Keratinocyte (primary cell): ENCODE results near the gene RAD23B. TPM values are rescaled to one million over a fixed set of nuclear protein-coding genes. Genes with fewer than 3 reads are reported as not detected.
A peak's percentile ranks its signal among the peaks of the same experiment; 100 is the strongest.

ENCODE experiments used
- DNase-seq: peaks from one replicate; pipeline ENCODE4 v3.0.0-alpha.2; 2011; ENCODE audit warnings: low read depth, missing footprints, low spot score
- FAIRE-seq: peaks from 2 replicates; lab custom pipeline; 2011; peaks lifted over from hg19 to GRCh38; lab: Jason Lieb, UNC
- H2AFZ ChIP-seq: 2 replicates; pipeline ENCODE4 v1.6.0; 2012; ENCODE audit warnings: low read length, control low read depth, inconsistent platforms; ENCODE audit not compliant: control insufficient read depth
- H3K27ac ChIP-seq: 2 replicates; pipeline ENCODE4 v1.5.1; 2011; ENCODE audit warnings: low read length; ENCODE audit not compliant: control insufficient read depth, insufficient read depth
- H3K27me3 ChIP-seq: 3 replicates; pipeline ENCODE4 v1.6.0; 2011; ENCODE audit warnings: low read length; ENCODE audit not compliant: control insufficient read depth, insufficient read depth; ENCODE audit errors: extremely low read depth
- H3K36me3 ChIP-seq, 2 experiments: 2 replicates in 1 of 2; 3 replicates in 1 of 2; pipeline ENCODE4 v1.5.1; 2011; ENCODE audit warnings: low read length in 2 of 2, mild to moderate bottlenecking in 1 of 2; ENCODE audit not compliant: control insufficient read depth in 2 of 2, insufficient read depth in 2 of 2; ENCODE audit errors: extremely low read depth in 1 of 2
- H3K4me1 ChIP-seq: 3 replicates; pipeline ENCODE4 v1.5.1; 2011; ENCODE audit warnings: low read length; ENCODE audit not compliant: control insufficient read depth, insufficient read depth; ENCODE audit errors: extremely low read depth
- H3K4me2 ChIP-seq: 3 replicates; pipeline ENCODE4 v1.6.0; 2011; ENCODE audit warnings: low read depth, low read length; ENCODE audit not compliant: control insufficient read depth, insufficient read depth; ENCODE audit errors: extremely low read depth
- H3K4me3 ChIP-seq, 3 experiments: fragments of 200-600 bp in 1 of 3; sonication (generic) in 1 of 3; 2 replicates in 2 of 3; 3 replicates in 1 of 3; pipeline ENCODE4 v1.5.1; 2011 to 2016; ENCODE audit warnings: low read length in 3 of 3, mild to moderate bottlenecking in 3 of 3, control low read depth in 2 of 3, inconsistent platforms in 1 of 3, low read depth in 1 of 3, mixed read lengths in 1 of 3, mixed run types in 1 of 3, moderate library complexity in 1 of 3; ENCODE audit not compliant: control insufficient read depth in 2 of 3, insufficient read depth in 2 of 3; ENCODE audit errors: extremely low read depth in 1 of 3
- H3K79me2 ChIP-seq: 2 replicates; pipeline ENCODE4 v1.6.0; 2012; ENCODE audit warnings: low read length; ENCODE audit not compliant: control insufficient read depth, insufficient read depth
- H3K9ac ChIP-seq: 3 replicates; pipeline ENCODE4 v1.6.0; 2011; ENCODE audit warnings: low read length; ENCODE audit not compliant: control insufficient read depth, insufficient read depth; ENCODE audit errors: extremely low read depth
- H3K9me1 ChIP-seq: 3 replicates; pipeline ENCODE4 v1.6.0; 2011; ENCODE audit warnings: low read length; ENCODE audit not compliant: control insufficient read depth, insufficient read depth; ENCODE audit errors: extremely low read depth
- H3K9me3 ChIP-seq: 2 replicates; pipeline ENCODE4 v1.5.1; 2012; ENCODE audit warnings: low read depth, low read length; ENCODE audit not compliant: control insufficient read depth
- H4K20me1 ChIP-seq: 3 replicates; pipeline ENCODE4 v1.6.0; 2011; ENCODE audit warnings: low read length; ENCODE audit not compliant: control insufficient read depth, insufficient read depth; ENCODE audit errors: extremely low read depth
- CTCF ChIP-seq, 3 experiments: IDR thresholded peaks in 1 of 3; conservative IDR thresholded peaks in 1 of 3; optimal IDR thresholded peaks in 1 of 3; 2 replicates in 2 of 3; 3 replicates in 1 of 3; pipeline versions ENCODE3 to v1.5.1; 2011; ENCODE audit warnings: low read length in 3 of 3, mild to moderate bottlenecking in 3 of 3, moderate library complexity in 2 of 3, control low read depth in 1 of 3, inconsistent platforms in 1 of 3; ENCODE audit not compliant: insufficient read depth in 2 of 3; ENCODE audit errors: extremely low read depth in 1 of 3
- EZH2 ChIP-seq: IDR thresholded peaks from one replicate; pipeline ENCODE4 v1.6.1; 2012; ENCODE audit warnings: inconsistent platforms, mild to moderate bottlenecking, low read length, moderate library complexity
- dilution Hi-C: fragments of 300-500 bp; cut with MboI; formaldehyde crosslinking; loops from one replicate; pipeline ENCODE4 v1.7.0; 2020; ENCODE audit warnings: low sequenced_read_pairs; ENCODE audit not compliant: extremely low pct_ligation_motif_present
- polyA plus RNA-seq, 5 experiments: library from polyadenylated mRNA; depleted of rRNA in 3 of 5; stranded (reverse) in 3 of 5; stranded (forward) in 1 of 5; unstranded in 1 of 5; fragments of >200 nt; gene quantifications; 1 replicate in 1 of 5; 2 replicates in 3 of 5; 3 replicates in 1 of 5; pipeline versions ENCODE4 v1.2.1 to v1.2.3, GENCODE V29; 2011 to 2012; ENCODE audit warnings: missing spikeins in 2 of 5, low read depth in 1 of 5, low replicate concordance in 1 of 5

The RAD23B gene
- polyA plus RNA-seq, 1 donor (not counting 4 experiments of a cell fraction or from before 2014, with no cell fraction given): 168 TPM

- Histone ChIP-seq H3K4me3 (no peak overlapping the region), H3K27me3 (no peaks in the 10 kb centered on the region), H3K4me1 (no peaks in the 10 kb centered on the region), H3K9ac (no peak overlapping the region), H3K79me2 (peaks cover 88% of the 10 kb centered on the region), H3K9me3 (no peaks in the 10 kb centered on the region), H2AFZ (no peak overlapping the region), H3K4me2 (no peak overlapping the region), H4K20me1 (peaks cover 19% of the 10 kb centered on the region), H3K9me1 (no peaks in the 10 kb centered on the region), H3K27ac (no peak overlapping the region), H3K36me3 (peaks cover 15 to 28% of the 10 kb centered on the region in 2 experiments)
- dilution Hi-C loops: loop anchor here (25.0 kb wide), 1 partner anchor 94 kb away; no protein-coding TSS in a partner anchor
- FAIRE-seq: no peak
- no peak for DNase-seq
- TF ChIP-seq CTCF (optimal IDR thresholded peaks at IDR 0.05 in 1 of 3, IDR thresholded peaks at IDR 0.05 in 1 of 3, conservative IDR thresholded peaks at IDR 0.05 in 1 of 3; ENCODE audit: extremely low read depth in 1 of 3, insufficient read depth in 2 of 3, low read length in 3 of 3) (no peak), EZH2 (no peak)
These were observed 23.2 kb downstream of the RAD23B start for GRCh38 chr9:107306308-107306707.

DNA sequence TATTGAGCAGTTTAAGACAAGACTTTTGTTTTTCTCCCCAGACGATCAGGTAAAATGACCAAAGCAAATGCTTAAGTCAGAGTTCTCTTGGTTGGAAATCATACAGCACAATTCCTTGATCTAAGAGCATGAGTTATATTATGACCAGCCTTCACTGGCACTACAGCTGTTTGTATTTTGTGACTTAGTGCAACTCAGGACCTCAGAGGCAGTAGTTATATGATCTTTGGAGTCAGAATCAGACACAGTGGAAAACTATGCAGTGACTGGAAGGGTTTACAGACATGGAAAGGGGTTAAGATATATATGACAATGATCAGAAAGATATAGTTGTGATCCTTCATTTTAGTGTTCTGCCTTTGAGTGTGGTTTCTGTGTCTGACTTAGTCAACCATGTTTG lies 24.3 kb downstream of the RAD23B start:
- Histone ChIP-seq H3K27ac (no peak overlapping the region), H3K9ac (no peak overlapping the region), H3K4me2 (no peak overlapping the region), H2AFZ (no peak overlapping the region), H4K20me1 (peaks cover 16% of the 10 kb centered on the region), H3K4me3 (no peak overlapping the region), H3K9me3 (no peaks in the 10 kb centered on the region), H3K79me2 (peaks cover 85% of the 10 kb centered on the region), H3K36me3 (peaks cover 17 to 29% of the 10 kb centered on the region in 2 experiments), H3K9me1 (no peaks in the 10 kb centered on the region), H3K27me3 (no peaks in the 10 kb centered on the region), H3K4me1 (no peaks in the 10 kb centered on the region)
- TF ChIP-seq CTCF (optimal IDR thresholded peaks at IDR 0.05 in 1 of 3, IDR thresholded peaks at IDR 0.05 in 1 of 3, conservative IDR thresholded peaks at IDR 0.05 in 1 of 3; ENCODE audit: extremely low read depth in 1 of 3, insufficient read depth in 2 of 3, low read length in 3 of 3): no peak
- TF ChIP-seq EZH2: no peak
- FAIRE-seq (peak; percentile 66), DNase-seq (no peak)
- dilution Hi-C loops: loop anchor here (25.0 kb wide), 1 partner anchor 95 kb away; no protein-coding TSS in a partner anchor
